ENCODE data around the gene KCNA5.

KCNA5 gene

DNA sequence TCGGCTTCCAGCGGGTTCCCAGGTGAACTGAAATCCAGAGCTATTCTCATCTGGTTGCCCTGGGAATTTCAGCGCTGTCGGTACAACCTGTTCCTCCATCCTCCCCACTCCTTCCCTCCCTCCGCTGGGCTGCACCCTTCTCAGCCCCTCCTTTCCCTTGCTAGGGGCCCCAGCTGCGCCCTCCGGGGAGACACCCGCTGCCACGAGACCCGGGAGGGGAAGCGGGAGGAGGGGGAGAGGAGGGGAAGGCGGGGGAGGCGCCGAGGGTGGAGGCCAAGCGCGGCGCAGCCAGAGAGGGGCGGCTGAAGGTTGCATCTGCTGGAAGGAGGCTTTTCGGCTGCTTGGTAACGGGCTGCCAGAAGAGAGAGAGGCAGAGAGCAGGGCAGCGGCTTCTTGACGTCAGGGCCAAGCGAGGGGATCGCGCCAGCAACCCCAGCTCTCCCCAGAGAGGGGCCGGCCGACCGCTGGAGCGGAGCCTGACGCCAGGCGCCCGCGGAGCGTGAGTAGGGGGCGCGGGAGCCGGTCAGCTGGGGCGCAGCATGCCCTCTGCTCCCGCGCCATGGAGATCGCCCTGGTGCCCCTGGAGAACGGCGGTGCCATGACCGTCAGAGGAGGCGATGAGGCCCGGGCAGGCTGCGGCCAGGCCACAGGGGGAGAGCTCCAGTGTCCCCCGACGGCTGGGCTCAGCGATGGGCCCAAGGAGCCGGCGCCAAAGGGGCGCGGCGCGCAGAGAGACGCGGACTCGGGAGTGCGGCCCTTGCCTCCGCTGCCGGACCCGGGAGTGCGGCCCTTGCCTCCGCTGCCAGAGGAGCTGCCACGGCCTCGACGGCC lies at the start of gene KCNA5:
Gene KCNA5 (plus strand): TSS at position 291 of the 831 bp plus-strand sequence. CDS start 269 bp downstream, at position 560.
- no peak for DNase-seq

- no peak for DNase-seq
Observed at GRCh38 chr12:4994622-4995021, 49.1 kb upstream of the KCNA5 start.

DNA sequence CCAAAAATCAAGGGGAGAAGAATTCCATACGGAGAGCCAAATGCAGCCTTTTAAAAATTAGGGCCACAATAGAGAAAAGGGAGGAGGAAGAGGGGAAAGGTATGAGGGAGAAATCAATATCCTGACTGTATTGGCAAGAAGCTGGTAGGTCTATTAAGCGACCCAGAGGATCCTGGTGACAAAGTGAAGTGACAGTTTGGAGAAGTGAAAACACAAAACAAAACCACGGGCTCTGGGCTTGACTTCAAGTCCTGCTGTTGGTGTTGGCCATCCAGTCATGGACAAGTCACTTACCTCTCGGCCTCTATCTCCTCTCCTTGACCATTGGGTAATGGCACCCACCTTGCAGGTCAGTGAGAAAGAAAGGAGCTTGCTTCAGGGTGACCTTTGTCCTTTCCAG lies 47.0 kb upstream of the KCNA5 start:
- no peak for DNase-seq

DNA sequence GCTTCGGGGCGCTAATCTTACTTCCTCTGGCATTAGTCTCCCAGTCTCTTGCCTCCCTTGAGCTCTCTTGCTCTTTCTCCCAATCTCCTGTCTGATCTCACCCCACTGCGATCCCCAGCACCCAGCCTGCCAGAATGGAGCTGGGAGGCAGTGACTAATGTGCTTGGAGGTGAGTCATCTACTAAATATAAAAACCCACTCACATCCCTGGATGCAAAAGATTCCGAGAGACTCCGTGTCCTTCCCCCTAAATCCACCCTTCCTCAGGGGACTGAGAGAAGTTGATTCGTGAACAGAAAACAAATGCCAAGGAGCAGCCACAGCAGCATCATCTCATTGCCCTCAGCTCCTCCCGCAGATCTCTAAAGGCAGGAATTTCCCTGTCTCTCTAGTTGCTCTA lies 45.7 kb upstream of the KCNA5 start:
- peak; percentile 53 for DNase-seq

- DNase-seq = peak; percentile 1
Observed at GRCh38 chr12:5000204-5000603, 43.5 kb upstream of the KCNA5 start.

- no peak for DNase-seq
Observed at GRCh38 chr12:5000658-5001385, 42.9 kb upstream of the KCNA5 start.

- peak; percentile 13 for DNase-seq
Observed at GRCh38 chr12:5003025-5003666, 40.5 kb upstream of the KCNA5 start.

DNA sequence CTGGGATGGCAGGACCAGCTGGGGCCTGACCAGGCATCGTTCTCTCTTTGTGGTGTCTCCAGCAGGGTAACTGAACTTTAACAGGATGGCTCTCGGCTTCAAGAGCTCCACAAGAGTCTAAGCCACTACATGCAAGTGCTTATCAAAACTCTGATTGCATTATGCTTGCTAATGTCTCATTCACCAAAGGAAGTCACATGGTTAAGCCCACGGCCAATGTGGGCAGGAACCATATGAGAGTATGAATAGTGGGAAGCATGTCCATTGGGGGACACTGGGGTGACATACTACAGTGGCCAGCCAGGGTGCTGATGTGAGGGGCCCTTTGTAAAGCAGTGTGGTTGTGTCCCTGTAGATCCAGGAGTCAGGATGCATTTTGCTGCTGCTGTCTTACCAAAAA lies 35.0 kb upstream of the KCNA5 start:
- DNase-seq = no peak

GRCh38 chr12:5010151-5010550 lies 33.5 kb upstream of the KCNA5 start:
- no peak for DNase-seq

DNA sequence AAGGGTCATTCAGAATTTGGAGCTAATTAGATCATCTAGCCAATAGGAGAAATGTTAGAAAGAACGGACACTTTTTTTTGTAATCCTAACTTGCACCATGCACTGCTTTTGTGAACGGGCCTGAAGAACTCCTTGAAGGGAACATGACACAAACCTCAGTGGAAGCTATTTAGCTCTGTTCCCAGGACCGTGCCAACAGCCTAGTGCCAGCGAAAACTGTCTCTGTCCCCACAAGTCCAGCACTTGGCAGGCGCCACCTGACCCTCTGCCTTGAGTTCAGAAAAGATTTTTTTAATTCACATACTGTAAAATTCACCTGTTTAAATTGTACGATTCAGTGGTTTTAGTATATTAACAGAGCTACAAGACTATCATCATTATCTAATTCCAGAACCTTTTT lies 31.3 kb upstream of the KCNA5 start:
- DNase-seq = no peak

DNA sequence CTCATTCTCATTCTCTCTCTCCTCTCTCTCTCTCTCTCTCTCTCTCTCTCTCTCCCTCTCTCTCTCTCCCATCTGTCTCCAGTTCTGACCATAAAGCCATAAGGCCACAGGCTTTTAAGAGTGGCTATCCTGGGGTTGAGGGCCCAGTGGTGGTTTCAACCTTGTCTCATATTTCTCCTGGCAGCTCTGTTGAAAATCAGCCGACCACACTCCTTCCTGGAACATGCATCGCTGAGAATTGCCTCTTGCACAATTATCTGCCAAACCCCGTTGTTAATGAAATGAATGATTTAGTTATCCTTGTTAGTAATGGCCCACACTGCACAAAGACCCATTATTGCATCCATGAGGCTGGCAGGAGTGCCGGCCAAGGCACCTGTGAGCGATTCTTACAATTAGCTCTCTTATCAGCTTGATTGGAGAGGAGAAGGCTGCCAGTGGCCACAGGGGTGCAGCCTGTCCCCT lies 30.4 kb upstream of the KCNA5 start:
- no peak for DNase-seq

GRCh38 chr12:5014269-5014668 lies 29.4 kb upstream of the KCNA5 start:
- no peak for DNase-seq

DNA sequence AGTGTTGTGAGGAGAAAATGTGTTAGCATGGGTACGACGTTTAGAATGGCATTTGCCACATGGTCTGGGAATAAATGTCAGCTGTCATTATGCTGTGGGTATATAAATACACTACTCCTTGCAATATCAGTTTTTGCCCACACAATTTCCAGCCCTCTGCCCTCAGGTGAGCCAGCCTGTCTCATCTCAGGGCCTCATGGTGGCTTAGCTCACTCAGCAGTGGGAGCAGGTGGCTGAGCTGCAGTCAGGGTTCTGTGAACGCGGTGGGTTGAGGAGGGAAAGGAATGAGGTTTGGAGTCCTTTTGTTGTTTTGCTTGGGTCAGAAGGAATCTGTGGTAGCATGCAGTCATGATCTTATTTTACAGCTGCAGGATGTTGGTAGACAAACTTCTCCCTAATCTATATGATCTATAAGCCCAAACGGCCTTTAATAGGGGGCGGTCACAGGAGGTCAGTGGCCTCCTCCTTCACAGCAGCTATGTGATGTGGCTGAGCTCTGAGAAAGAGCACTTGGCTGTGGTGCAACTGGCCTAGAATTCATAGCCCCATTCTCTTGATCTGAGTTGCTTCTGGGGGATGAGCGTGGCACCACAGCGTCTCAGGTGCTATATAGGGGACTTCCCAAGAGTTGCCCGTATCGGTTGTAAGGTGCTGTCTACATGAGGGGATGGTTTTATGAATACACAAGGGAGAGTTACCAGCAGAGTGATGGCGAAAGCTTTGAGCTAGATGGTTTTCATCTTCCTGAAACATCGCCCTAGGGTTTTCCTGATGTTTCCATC lies 27.8 kb upstream of the KCNA5 start:
- DNase-seq = no peak

GRCh38 chr12:5016526-5016925 lies 27.2 kb upstream of the KCNA5 start:
- DNase-seq = no peak

DNA sequence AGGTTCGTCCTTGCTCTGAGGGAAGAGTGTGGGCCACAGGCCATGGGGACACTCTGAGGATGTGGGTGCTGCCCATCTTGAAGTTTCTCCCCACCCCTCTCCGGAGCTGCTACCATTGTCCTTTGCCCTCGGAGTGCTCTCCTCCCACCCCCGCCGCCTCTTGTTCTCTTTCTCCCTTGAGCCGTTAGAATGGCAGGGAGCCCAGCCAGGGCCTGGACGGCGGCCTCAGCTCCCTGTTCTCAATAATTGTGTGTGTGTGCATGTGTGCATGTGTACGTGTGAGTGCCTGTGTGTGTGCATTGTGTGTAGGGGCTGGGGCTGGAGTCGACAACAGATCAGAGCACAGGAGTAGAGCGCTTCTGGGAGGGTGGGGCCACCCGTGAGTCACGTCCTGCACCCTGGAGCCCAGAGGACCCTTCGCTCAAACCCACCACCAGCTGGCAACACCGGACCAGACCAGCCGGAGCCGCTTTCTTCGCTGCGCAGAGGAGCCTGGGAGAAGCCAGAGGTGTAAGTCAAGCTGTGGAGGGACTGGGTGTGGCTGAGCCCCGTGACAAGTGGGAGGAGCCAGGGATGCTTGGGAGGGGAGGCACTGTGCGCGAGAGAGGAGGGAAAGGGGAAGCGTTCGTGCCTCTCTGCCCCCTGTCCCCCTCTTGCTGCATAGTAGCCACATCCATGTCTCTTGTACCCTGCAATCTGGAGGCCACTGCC lies 25.9 kb upstream of the KCNA5 start:
- DNase-seq = no peak

DNA sequence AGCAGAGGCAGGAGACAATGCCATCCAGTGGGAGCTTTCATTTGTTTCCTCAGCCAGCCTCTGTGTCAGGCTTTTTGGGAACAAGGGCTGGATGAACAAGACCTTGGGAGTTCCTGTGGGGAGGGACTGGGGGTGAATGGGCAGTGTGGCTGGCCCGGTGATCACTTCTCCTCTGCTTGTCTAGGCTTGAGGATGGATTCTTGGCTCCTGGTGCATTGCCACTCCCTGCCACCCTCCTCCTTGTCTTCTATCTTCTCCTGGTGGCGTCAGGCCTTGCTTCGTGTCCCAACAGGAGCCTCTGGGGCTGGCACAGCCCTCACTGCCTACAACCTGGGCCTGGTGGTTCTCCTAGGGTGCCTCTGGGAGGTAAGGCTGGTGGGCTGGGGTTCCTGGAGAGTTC lies 25.0 kb upstream of the KCNA5 start:
- DNase-seq = no peak

- DNase-seq = no peak
Observed at GRCh38 chr12:5022025-5022424, 21.7 kb upstream of the KCNA5 start.

DNA sequence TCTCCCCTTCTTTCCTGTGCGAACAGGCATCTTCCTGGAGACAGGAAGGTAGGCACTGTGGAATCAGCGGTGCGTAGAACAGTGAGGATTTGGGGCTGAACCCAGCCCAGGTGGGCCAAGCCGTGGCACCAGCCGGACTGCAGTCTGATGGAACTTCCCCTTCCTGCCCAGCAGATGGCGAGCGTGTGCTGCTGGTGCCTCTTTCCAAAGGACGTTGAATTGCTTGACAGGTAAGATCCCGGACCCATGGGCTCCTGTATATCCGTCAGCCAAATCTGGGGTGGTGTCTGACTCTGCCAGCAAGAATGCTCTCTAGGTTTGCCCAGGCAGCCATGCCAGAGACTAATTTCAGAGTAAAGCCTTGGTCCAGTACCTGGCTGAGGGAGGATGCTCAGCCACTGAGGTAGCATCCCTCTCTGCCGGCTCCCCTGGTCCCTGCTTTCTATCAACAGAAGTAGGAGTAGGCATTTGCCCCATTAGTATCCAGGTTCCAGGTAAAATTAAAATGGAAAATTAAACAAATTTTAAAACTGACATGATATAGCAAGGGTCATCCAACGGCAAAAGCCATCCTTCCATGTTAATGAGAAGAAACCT lies 21.1 kb upstream of the KCNA5 start:
- no peak for DNase-seq

DNA sequence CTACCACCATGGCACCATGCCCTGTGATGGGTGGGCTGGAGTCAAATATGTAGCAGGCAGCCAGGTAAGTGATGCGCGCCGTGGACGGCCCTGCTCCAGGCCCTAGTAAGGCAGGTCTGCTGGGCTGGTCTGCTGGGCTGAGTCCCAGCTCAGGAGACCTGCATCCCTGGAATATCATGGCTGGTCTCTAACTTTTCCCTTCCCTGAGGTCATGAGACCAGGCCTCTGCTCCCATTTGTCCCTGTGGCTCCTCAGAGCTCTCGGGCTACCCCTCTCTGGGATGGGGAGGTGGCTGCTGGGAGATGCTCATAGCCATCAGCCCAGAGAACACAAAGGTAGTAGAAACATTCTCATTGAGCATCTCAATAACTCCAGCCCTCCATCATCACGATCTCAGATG lies 19.8 kb upstream of the KCNA5 start:
- DNase-seq = no peak

DNA sequence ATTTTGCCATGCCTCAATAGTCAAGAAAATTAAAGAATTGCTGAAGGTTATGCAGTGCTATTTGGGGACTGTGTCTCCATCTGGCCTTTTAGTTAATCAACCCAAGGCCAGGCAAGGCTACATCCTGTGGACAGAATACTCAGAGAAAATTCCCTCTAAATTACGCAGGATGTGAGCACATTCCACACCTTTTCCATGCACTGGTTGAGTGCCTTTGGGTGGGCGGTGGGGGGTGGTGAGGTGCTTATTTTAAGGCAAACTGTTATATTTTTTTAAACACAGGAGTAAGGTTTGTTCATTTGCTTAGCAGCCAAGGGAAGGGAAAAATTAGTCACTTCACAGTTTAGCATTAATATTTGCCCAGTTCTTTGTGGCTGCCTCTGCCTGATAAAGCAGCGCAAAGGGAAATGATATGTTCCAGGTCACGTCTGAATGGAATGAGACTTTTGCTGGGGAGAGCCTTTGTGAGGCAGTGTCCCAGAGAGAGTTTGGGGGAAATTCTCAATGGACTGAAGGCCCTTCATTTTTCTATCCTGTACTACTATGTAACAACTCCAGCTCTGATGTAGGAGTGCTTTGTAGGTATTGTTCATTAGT lies 17.2 kb upstream of the KCNA5 start:
- DNase-seq = no peak

- no peak for DNase-seq
Observed at GRCh38 chr12:5027046-5027821, 16.4 kb upstream of the KCNA5 start.

All from HCEC 1CT (cell line).